ACC112 (cell line): ENCODE data around the gene KRT5.

ENCODE experiments used
- H2AFZ ChIP-seq: fragments of 200-600 bp; sonication (generic); one replicate; pipeline ENCODE4 v1.6.0; 2017; ENCODE audit warnings: antibody characterized with exemption, low read length; ENCODE audit not compliant: unreplicated experiment
- H3K27ac ChIP-seq: fragments of 200-600 bp; sonication (generic); 2 replicates; pipeline ENCODE4 v1.5.1; 2014; ENCODE audit warnings: low read depth, mild to moderate bottlenecking, antibody characterized with exemption, low read length, moderate library complexity
- H3K27me3 ChIP-seq: fragments of 200-600 bp; sonication (generic); 2 replicates; pipeline ENCODE4 v1.6.1; 2014; ENCODE audit warnings: mild to moderate bottlenecking, antibody characterized with exemption, low read length, moderate library complexity, mixed read lengths; ENCODE audit not compliant: insufficient read depth
- H3K36me3 ChIP-seq: fragments of 200-600 bp; sonication (generic); 2 replicates; pipeline ENCODE4 v1.6.1; 2016; ENCODE audit warnings: mild to moderate bottlenecking, antibody characterized with exemption, low read length, moderate library complexity, mixed read lengths; ENCODE audit not compliant: insufficient read depth
- H3K4me1 ChIP-seq: fragments of 200-600 bp; sonication (generic); one replicate; pipeline ENCODE4 v1.6.1; 2016; ENCODE audit warnings: low read length, mixed read lengths; ENCODE audit not compliant: insufficient read depth, unreplicated experiment, control insufficient read depth
- H3K4me3 ChIP-seq: fragments of 200-600 bp; sonication (generic); 2 replicates; pipeline ENCODE4 v1.5.1; 2014; ENCODE audit warnings: mild to moderate bottlenecking, low read depth, low read length
- H3K79me2 ChIP-seq: fragments of 200-600 bp; sonication (generic); one replicate; pipeline ENCODE4 v1.6.0; 2016; ENCODE audit warnings: low read length; ENCODE audit not compliant: control insufficient read depth, unreplicated experiment, insufficient read depth

Gene KRT5

DNA sequence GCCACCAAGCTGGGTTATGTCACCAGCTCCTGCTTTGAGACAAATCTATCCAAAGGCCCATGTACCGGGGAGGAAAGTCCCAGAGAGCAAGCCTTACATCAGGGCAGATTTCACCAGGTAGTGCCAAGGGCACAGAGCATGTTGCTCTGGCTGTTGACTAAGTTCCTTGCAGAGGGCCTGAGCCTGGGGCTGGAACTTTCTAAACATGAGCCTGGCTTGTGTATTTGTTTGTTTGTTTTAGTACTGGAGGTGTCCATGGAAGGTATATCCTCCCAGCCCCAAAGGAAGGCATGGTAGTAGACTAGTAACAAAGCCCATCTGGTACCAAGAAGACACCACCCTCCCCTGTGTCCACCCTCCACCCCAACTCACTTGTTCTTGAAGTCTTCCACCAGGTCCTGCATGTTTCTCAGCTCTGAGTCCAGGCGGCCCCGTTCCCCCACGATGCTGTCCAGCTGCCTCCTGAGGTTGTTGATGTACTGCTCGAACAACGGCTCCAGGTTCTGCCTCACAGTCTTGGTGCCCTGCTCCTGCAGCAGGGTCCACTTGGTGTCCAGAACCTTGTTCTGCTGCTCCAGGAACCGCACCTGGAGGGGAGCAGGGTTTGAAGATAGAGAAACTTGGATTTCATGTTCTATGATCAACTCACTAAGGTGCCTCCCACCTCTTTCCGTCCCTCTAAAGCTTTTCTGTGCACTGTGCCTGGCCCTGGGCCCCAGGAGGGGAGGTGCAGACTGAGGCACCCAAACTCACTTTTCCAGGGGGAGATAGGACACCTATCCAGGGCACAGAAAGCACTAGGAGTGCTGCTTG is 1.4 kb downstream of the KRT5 start:
- H3K4me1 ChIP-seq = peaks cover 6% of the 10 kb centered on the region
- no peak overlapping the region for H2AFZ ChIP-seq
- no peaks in the 10 kb centered on the region for H3K27me3 ChIP-seq
- H3K27ac ChIP-seq = no peak overlapping the region
- no peaks in the 10 kb centered on the region for H3K79me2 ChIP-seq
- H3K36me3 ChIP-seq = no peaks in the 10 kb centered on the region
- no peak overlapping the region for H3K4me3 ChIP-seq

DNA sequence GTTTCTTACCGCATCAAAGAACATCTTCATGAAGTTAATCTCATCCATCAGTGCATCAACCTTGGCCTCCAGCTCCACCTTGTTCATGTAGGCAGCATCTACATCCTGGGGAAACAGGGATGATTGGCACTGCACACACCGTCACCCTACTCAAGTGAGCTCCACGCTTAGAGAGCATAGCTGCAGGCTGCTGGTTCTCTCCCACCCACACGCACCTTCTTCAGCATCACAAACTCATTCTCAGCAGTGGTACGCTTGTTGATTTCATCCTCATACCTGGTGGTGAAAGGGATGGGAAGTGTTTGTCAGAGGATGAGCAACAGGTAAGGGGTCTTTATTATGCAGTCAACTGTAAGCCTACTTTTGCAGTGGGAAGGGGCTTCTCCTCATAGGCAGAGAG is 2.3 kb downstream of the KRT5 start:
- no peak overlapping the region for H3K4me3 ChIP-seq
- no peaks in the 10 kb centered on the region for H3K36me3 ChIP-seq
- peaks cover 6% of the 10 kb centered on the region for H3K4me1 ChIP-seq
- H3K27me3 ChIP-seq = no peaks in the 10 kb centered on the region
- no peaks in the 10 kb centered on the region for H3K79me2 ChIP-seq
- no peak overlapping the region for H3K27ac ChIP-seq
- no peak overlapping the region for H2AFZ ChIP-seq

DNA sequence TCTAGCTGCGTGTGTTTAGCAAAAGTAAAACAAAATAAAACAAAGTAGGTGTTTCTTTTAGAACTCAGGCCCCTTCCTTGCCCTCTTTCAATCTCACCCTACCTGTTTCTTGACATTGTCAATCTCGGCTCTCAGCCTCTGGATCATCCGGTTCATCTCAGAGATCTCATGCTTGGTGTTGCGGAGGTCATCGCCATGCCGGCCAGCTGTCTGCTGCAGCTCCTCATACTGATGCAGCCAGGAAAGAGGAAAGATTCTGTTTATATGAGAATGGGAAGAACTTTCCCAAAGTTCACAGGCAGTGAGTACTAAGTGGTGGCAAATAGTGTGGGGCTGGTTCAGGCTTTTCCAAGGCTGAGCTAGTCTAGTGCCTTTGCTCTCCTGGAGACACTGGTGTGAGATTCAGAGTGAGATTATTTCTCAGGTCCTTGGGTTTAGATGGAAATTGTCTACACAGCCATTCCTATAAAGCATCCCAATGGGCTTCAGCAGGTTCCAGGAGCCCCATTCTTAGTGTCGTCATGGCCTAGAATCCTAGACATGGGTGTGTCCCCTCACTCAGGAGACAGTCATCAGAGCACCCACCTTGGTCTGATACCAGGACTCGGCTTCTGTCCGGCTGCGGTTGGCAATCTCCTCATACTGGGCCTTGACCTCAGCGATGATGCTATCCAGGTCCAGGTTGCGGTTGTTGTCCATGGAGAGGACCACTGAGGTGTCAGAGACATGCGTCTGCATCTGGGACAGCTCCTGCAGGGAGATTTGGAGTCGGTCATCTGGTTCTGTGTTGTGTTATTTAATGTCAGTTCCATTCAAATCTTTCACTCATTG is 3.0 kb downstream of the KRT5 start:
- Histone ChIP-seq H3K36me3 (no peaks in the 10 kb centered on the region), H2AFZ (no peak overlapping the region), H3K27ac (no peak overlapping the region), H3K79me2 (no peaks in the 10 kb centered on the region), H3K4me1 (peaks cover 6% of the 10 kb centered on the region), H3K27me3 (no peaks in the 10 kb centered on the region), H3K4me3 (no peak overlapping the region)

DNA sequence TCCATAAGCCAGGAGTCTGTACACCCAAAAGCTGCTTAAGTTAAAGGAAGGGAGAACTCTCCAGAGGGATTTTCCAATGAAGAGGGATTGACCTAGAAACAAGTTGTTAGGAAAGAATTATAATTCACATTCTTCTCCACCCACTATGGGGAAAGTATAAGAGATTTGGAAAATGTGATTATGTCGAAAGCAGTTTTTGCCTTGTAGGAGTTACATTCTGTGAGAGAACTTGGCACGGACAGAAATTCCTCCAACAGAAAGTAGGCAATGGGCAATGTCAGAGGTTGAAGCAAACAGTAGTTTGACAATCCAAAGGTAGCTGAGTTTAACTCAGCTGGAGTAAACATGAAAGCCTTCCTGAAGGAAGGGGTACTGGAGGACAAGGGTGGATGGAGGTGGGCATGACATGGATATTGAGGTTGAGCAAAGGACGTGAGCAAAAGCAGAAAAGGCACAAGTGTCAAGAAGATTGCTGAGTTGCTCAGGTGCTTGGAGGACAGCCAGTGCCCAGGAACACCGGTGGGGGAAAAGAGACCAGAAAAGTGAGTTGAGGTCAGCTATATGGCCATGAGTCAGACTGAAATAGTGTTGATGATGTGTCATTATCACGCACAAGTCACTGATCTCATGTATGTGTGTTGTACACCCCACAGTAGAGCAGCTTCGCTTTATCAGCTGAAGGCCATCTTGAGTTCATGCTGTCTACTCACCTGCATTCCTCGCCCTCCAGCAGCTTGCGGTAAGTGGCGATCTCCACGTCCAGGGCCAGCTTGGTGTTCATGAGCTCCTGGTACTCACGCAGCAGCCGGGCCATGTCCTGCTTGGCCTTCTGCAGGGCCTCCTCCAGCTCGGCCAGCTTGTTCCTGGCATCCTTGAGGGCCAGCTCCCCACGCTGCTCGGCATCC is 4.0 kb downstream of the KRT5 start:
- no peak overlapping the region for H3K27ac ChIP-seq
- H3K79me2 ChIP-seq = no peaks in the 10 kb centered on the region
- H3K27me3 ChIP-seq = no peaks in the 10 kb centered on the region
- no peaks in the 10 kb centered on the region for H3K36me3 ChIP-seq
- H3K4me1 ChIP-seq = peaks cover 6% of the 10 kb centered on the region
- no peak overlapping the region for H2AFZ ChIP-seq
- no peak overlapping the region for H3K4me3 ChIP-seq

- peaks cover 6% of the 10 kb centered on the region for H3K4me1 ChIP-seq
- H3K36me3 ChIP-seq = no peaks in the 10 kb centered on the region
- no peak overlapping the region for H3K4me3 ChIP-seq
- H3K27ac ChIP-seq = no peak overlapping the region
- H3K79me2 ChIP-seq = no peaks in the 10 kb centered on the region
- no peaks in the 10 kb centered on the region for H3K27me3 ChIP-seq
- H2AFZ ChIP-seq = no peak overlapping the region
These were observed 4.9 kb downstream of the KRT5 start for GRCh38 chr12:52515319-52515646.

DNA sequence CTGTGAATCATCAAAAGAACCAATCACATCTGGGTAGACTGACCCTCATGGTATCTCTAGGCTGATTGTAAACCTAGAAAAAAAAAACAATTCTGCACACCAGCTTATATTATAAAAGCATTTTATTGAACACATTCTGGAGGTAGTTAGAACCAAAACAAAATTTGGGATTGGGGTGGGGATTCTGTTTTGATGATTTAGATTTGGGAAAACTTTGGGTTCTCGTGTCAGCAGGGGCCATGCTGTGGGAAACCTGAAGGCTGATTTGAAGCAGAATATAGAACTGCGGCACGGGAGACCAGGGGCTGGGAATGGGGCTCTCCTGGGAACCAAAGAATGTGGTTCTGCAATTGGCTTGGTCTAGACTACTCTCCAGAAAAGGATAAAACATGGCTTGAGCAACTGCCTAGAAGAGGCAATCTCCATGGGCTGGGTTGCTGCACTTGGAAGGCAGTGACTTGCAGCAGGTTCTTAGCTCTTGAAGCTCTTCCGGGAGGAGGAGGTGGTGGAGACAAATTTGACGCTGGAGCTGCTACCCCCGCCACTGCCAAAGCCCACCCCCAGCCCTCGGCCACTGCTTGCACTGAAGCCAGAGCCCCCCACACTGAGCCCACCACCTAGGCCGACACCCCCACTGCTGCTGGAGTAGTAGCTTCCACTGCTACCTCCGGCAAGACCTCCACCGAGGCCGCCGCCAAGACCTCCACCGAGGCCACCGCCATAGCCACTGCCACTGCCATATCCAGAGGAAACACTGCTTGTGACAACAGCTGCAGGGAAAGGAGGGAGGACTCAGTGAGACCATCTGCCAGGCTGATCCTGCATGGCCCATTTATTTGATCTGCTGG is 5.5 kb downstream of the KRT5 start:
- Histone ChIP-seq H2AFZ (no peak overlapping the region), H3K4me1 (peaks cover 6% of the 10 kb centered on the region), H3K4me3 (no peak overlapping the region), H3K36me3 (no peaks in the 10 kb centered on the region), H3K79me2 (no peaks in the 10 kb centered on the region), H3K27me3 (no peaks in the 10 kb centered on the region), H3K27ac (no peak overlapping the region)

GRCh38 chr12:52513736-52514135 is 6.5 kb downstream of the KRT5 start:
- Histone ChIP-seq H3K27me3 (no peaks in the 10 kb centered on the region), H3K4me3 (no peak overlapping the region), H3K4me1 (peaks cover 6% of the 10 kb centered on the region), H3K27ac (no peak overlapping the region), H3K79me2 (no peaks in the 10 kb centered on the region), H3K36me3 (no peaks in the 10 kb centered on the region), H2AFZ (no peak overlapping the region)

DNA sequence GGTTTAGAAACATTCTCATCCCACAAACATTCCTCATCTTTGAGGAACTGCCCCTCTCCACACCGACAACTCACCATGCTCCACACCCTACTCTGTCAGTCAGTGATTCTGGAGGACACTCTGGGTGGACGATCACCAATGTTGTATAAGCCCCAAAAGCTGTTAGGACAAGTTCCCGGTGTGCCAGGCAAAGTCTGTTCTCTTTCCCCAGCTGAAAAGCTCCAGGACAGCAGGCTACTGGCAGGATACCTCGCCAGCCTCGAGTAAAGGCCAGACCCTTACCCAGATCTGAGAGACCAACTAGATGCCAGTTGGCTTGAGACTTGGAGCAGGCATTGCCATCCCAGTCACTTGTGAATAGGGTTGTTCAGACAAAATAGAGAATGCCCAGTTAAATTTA is 12.0 kb downstream of the KRT5 start:
- Histone ChIP-seq H3K4me3 (no peak overlapping the region), H2AFZ (no peak overlapping the region), H3K27ac (no peak overlapping the region), H3K79me2 (no peaks in the 10 kb centered on the region), H3K27me3 (no peaks in the 10 kb centered on the region), H3K4me1 (peaks cover 4% of the 10 kb centered on the region), H3K36me3 (no peaks in the 10 kb centered on the region)

GRCh38 chr12:52506858-52507715 is 13.1 kb downstream of the KRT5 start:
- no peaks in the 10 kb centered on the region for H3K27me3 ChIP-seq
- H3K79me2 ChIP-seq = no peaks in the 10 kb centered on the region
- peak overlapping the region; percentile 5 for H2AFZ ChIP-seq
- H3K27ac ChIP-seq = no peak overlapping the region
- peaks cover 6% of the 10 kb centered on the region for H3K4me1 ChIP-seq
- no peak overlapping the region for H3K4me3 ChIP-seq
- H3K36me3 ChIP-seq = peaks cover 4% of the 10 kb centered on the region; the same call in 1 of the 2 replicates
